ENCODE data around the gene GRIN2D. TPM values are rescaled to one million over a fixed set of nuclear protein-coding genes. Genes with fewer than 3 reads are reported as not detected.

Gene GRIN2D
- total RNA-seq, 1 experiment from 2014 or later: 23.0 TPM

DNA sequence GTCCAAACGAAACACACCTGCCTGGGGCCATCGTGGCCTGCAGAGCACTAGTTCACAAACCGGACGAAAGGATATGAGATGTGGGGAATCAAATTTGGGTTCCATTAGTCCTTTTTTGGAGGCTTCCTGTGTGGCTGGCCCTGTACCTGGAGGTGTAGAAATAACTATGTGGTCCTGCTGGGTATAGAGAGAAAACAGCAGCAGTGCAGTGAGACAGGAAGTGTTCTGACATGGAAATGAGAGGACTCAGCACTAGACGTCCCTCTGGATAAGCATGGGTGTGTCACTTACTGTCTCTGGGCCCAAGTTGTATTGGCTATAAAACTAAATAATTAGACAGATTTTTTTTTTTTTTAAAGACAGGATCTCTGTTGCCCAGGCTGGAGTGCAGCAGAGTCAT is 14.4 kb upstream of the GRIN2D start (continued):
- TF ChIP-seq ZNF671 (CRISPR knock-in tag; IDR thresholded peaks at IDR 0.05): no peak
- TF ChIP-seq TEAD4 (CRISPR knock-in tag; IDR thresholded peaks at IDR 0.05): no peak

DNA sequence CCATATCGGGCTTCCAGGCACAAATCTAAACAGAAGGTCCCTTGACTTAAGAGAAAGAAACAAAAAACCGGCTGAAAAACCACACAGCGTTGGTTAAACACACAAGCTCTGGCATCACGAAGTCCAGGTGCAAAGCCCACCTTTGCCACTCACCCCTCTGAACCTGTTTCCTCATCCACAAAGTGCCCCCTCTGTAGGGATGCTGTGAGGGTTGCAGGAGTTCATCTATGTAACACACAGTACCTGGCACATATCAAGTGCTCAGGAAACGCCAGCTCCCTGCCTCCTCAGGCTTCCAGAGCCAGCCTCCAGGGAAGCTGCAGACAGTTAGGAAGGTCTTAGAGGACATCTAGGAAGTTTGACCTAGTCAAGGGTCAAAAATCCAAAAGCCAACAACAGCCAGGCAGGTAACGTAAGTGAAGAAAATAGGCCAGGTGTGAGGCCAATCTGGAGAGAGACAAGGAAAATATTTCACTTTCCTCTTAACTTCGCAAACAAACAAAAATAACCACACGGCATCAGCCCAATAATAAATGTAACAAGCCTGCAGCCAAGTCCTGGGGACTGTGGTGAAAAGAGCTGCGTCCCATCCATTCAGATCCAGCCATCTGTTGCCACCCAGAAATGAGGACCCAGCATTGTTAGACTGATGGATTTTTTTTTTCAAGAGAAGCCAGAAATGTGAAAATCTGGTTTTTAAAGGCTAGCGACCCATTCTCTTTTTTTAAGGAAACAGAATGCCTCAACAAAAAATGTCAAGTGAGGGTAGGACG is 12.1 kb upstream of the GRIN2D start:
- Mint-ChIP-seq H3K27ac (no peak overlapping the region), H3K36me3 (peaks cover 39% of the 10 kb centered on the region), H3K4me3 (no peak overlapping the region), H3K4me1 (no peaks in the 10 kb centered on the region), H3K27me3 (ENCODE audit: low read depth) (no peaks in the 10 kb centered on the region; the same call in 1 of the 2 replicates), H3K9me3 (no peaks in the 10 kb centered on the region)
- ChIA-PET CTCF (interaction anchor here (0.5 to 2.3 kb wide), 8 partner anchors 10 to 199 kb away, joined by 3 to 20 read pairs (median 4); partner anchors contain the start of gene KDELR1), POLR2A (no interaction called here)
- DNase-seq (ENCODE audit: low spot score) (no peak), ATAC-seq (peak; percentile 80)
- TF ChIP-seq ZNF671 (CRISPR knock-in tag; IDR thresholded peaks at IDR 0.05): no peak
- no peak for TF ChIP-seq RELA (CRISPR knock-in tag; IDR thresholded peaks at IDR 0.05; ENCODE audit: borderline replicate concordance)
- no peak for TF ChIP-seq SMAD4 (CRISPR knock-in tag; IDR thresholded peaks at IDR 0.05)
- no peak for TF ChIP-seq NR3C1 (CRISPR knock-in tag; conservative IDR thresholded peaks at IDR 0.05; ENCODE audit: low read depth)
- no peak for TF ChIP-seq ZNF416 (CRISPR knock-in tag; IDR thresholded peaks at IDR 0.05)
- no peak for TF ChIP-seq ZNF219 (CRISPR knock-in tag; IDR thresholded peaks at IDR 0.05; ENCODE audit: borderline replicate concordance)
- no peak for TF ChIP-seq JAZF1 (CRISPR knock-in tag; IDR thresholded peaks at IDR 0.05)
- no peak for TF ChIP-seq NFYB (CRISPR knock-in tag; conservative IDR thresholded peaks at IDR 0.05; ENCODE audit: low read depth)
- TF ChIP-seq FOXK1 (CRISPR knock-in tag; IDR thresholded peaks at IDR 0.05): no peak

DNA sequence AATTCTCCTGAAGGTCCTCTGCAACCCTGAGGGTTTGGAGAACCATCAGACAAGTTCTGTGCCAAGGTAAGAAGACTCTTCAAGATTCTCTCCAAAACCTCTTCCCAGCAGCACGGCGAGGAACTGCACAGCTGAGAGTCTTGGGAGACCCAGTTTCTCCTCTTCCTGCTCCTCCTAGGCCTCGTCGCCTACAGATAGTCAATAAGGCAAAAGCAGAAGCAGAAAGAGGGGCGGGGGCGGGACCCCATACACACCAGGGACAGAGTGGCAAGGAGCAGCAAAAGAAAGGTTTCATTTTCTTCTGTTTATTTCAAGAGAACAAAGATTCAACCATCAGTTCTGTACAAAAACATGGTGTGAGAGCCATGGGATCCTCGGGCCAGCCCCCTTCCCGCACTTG is 11.2 kb upstream of the GRIN2D start:
- Mint-ChIP-seq H3K36me3 (peaks cover 42% of the 10 kb centered on the region), H3K4me3 (no peak overlapping the region), H3K27me3 (ENCODE audit: low read depth) (no peaks in the 10 kb centered on the region), H3K4me1 (no peaks in the 10 kb centered on the region), H3K27ac (no peak overlapping the region), H3K9me3 (no peaks in the 10 kb centered on the region)
- TF ChIP-seq, protein P1, sequence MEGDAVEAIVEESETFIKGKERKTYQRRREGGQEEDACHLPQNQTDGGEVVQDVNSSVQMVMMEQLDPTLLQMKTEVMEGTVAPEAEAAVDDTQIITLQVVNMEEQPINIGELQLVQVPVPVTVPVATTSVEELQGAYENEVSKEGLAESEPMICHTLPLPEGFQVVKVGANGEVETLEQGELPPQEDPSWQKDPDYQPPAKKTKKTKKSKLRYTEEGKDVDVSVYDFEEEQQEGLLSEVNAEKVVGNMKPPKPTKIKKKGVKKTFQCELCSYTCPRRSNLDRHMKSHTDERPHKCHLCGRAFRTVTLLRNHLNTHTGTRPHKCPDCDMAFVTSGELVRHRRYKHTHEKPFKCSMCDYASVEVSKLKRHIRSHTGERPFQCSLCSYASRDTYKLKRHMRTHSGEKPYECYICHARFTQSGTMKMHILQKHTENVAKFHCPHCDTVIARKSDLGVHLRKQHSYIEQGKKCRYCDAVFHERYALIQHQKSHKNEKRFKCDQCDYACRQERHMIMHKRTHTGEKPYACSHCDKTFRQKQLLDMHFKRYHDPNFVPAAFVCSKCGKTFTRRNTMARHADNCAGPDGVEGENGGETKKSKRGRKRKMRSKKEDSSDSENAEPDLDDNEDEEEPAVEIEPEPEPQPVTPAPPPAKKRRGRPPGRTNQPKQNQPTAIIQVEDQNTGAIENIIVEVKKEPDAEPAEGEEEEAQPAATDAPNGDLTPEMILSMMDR (IDR thresholded peaks at IDR 0.05): no peak
- TF ChIP-seq RORB (CRISPR knock-in tag; IDR thresholded peaks at IDR 0.05) (no peak), EMX1 (CRISPR knock-in tag; IDR thresholded peaks at IDR 0.05) (no peak), TCF7 (CRISPR knock-in tag; IDR thresholded peaks at IDR 0.05; ENCODE audit: low read depth) (no peak)
- DNase-seq (ENCODE audit: low spot score): no peak
- ChIA-PET POLR2A (no interaction called here), CTCF (interaction anchor here (2.3 kb wide), 1 partner anchor 9 kb away, joined by 20 read pairs; the partner anchor contains the start of gene KDELR1)
- no peak for ATAC-seq

DNA sequence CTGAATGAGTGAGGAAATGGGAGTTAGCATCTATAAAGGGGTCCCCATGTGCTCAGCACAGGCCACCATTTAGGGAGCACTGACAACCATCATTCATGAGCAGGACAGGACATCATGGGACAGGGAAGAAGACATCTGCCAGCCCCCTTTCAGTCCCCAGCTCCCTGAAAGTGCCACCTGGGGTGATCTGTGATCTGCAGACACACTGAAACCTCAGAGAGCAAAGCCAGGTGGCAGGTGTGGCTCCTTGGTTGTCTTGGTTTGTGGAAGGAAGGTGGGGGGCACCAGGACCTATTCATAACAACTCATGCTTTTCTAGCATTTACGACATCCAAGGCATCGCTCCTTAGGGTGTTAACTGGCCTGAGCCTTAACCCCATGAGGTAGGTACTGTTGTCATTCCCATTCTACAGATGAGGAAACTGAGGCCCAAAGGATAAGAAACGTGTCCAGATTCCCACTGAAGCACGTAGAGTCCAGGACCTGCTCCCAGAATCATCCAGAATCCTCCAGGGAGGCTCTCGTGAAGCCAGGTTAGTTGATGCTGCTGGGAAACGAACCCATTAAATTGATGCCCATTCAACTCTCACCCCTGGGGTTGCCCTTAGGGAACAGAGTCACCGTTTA is 7.9 kb upstream of the GRIN2D start:
- TF ChIP-seq, protein P2, sequence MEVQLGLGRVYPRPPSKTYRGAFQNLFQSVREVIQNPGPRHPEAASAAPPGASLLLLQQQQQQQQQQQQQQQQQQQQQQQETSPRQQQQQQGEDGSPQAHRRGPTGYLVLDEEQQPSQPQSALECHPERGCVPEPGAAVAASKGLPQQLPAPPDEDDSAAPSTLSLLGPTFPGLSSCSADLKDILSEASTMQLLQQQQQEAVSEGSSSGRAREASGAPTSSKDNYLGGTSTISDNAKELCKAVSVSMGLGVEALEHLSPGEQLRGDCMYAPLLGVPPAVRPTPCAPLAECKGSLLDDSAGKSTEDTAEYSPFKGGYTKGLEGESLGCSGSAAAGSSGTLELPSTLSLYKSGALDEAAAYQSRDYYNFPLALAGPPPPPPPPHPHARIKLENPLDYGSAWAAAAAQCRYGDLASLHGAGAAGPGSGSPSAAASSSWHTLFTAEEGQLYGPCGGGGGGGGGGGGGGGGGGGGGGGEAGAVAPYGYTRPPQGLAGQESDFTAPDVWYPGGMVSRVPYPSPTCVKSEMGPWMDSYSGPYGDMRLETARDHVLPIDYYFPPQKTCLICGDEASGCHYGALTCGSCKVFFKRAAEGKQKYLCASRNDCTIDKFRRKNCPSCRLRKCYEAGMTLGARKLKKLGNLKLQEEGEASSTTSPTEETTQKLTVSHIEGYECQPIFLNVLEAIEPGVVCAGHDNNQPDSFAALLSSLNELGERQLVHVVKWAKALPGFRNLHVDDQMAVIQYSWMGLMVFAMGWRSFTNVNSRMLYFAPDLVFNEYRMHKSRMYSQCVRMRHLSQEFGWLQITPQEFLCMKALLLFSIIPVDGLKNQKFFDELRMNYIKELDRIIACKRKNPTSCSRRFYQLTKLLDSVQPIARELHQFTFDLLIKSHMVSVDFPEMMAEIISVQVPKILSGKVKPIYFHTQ (CRISPR knock-in tag; IDR thresholded peaks at IDR 0.05): no peak
- no peak for TF ChIP-seq JAZF1 (CRISPR knock-in tag; IDR thresholded peaks at IDR 0.05)
- TF ChIP-seq, protein P3, sequence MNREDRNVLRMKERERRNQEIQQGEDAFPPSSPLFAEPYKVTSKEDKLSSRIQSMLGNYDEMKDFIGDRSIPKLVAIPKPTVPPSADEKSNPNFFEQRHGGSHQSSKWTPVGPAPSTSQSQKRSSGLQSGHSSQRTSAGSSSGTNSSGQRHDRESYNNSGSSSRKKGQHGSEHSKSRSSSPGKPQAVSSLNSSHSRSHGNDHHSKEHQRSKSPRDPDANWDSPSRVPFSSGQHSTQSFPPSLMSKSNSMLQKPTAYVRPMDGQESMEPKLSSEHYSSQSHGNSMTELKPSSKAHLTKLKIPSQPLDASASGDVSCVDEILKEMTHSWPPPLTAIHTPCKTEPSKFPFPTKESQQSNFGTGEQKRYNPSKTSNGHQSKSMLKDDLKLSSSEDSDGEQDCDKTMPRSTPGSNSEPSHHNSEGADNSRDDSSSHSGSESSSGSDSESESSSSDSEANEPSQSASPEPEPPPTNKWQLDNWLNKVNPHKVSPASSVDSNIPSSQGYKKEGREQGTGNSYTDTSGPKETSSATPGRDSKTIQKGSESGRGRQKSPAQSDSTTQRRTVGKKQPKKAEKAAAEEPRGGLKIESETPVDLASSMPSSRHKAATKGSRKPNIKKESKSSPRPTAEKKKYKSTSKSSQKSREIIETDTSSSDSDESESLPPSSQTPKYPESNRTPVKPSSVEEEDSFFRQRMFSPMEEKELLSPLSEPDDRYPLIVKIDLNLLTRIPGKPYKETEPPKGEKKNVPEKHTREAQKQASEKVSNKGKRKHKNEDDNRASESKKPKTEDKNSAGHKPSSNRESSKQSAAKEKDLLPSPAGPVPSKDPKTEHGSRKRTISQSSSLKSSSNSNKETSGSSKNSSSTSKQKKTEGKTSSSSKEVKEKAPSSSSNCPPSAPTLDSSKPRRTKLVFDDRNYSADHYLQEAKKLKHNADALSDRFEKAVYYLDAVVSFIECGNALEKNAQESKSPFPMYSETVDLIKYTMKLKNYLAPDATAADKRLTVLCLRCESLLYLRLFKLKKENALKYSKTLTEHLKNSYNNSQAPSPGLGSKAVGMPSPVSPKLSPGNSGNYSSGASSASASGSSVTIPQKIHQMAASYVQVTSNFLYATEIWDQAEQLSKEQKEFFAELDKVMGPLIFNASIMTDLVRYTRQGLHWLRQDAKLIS (CRISPR knock-in tag; IDR thresholded peaks at IDR 0.05; ENCODE audit: borderline replicate concordance): no peak
- no peak overlapping the region for H3K27ac Mint-ChIP-seq
- H3K9me3 Mint-ChIP-seq: no peaks in the 10 kb centered on the region
- H3K36me3 Mint-ChIP-seq: peaks cover 56% of the 10 kb centered on the region
- POLR2A ChIA-PET: no interaction called here
- H3K4me3 Mint-ChIP-seq: no peak overlapping the region
- ATAC-seq (no peak), DNase-seq (ENCODE audit: low spot score) (no peak)
- CTCF ChIA-PET: no interaction called here
- peaks cover 2% of the 10 kb centered on the region; the same call in 1 of the 2 replicates for H3K4me1 Mint-ChIP-seq
- H3K27me3 Mint-ChIP-seq (ENCODE audit: low read depth): no peaks in the 10 kb centered on the region
